Prostate gland (tissue), 2 donors: ENCODE results near the gene PAX2.

ENCODE experiments used
- CTCF ChIP-seq, 4 experiments: fragments of 200-600 bp in 2 of 4; fragments of 450-650 bp in 2 of 4; sonication (generic) in 2 of 4; IDR thresholded peaks; 1 replicate in 3 of 4; 2 replicates in 1 of 4; pipeline ENCODE4 v1.5.1; 2016 to 2019; ENCODE audit warnings: antibody characterized with exemption in 4 of 4, mild to moderate bottlenecking in 2 of 4, moderate library complexity in 2 of 4
- POLR2A ChIP-seq: fragments of 450-650 bp; IDR thresholded peaks from one replicate; pipeline ENCODE4 v1.6.1; 2016; ENCODE audit warnings: antibody characterized with exemption, mild to moderate bottlenecking
- POLR2AphosphoS5 ChIP-seq: sonication (generic); formaldehyde crosslinking; IDR thresholded peaks from one replicate; pipeline ENCODE4 v1.6.1; 2017; ENCODE audit warnings: antibody characterized with exemption

DNA sequence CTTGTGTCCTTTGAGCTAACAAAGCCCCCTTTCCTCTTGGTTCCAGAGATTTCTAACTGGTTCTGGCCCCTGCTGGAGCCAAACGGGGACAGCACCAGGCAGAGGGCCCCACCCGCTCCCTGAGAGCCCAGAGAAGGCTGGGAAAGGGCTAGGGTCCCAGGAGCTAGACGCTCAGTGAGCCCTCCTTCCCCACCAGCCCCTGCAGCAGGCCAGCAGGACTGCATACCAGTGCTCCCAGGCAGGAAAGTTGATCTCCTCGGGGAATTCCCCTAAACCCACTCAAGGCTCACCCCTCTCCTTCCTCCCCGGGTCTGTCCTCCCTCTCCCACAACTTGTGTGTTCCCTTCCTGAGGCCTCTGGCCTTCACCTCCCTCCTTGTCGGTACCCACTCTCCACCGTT, 47.7 kb downstream of the PAX2 start:
- TF ChIP-seq CTCF (IDR thresholded peaks at IDR 0.05) (no peak), POLR2A (no peak), POLR2AphosphoS5 (no peak)
